Mesenchymal stem cell (in vitro differentiated cells and primary cell): ENCODE results near the gene EXOC4.

Experiments used
- DNase-seq: peaks from one replicate; pipeline ENCODE4 v3.0.0-alpha.2; 2013
- H2AFZ ChIP-seq: one replicate; pipeline ENCODE4 v1.6.1; 2013; ENCODE audit warnings: low read depth, mild to moderate bottlenecking, control low read depth, inconsistent platforms, low read length, moderate library complexity
- H2AK5ac ChIP-seq: 2 replicates; pipeline ENCODE4 v1.6.1; 2013; ENCODE audit warnings: low read length, moderate library complexity, mild to moderate bottlenecking, inconsistent platforms; ENCODE audit not compliant: severe bottlenecking
- H2BK120ac ChIP-seq: one replicate; pipeline ENCODE4 v1.6.1; 2013; ENCODE audit warnings: low read depth, mild to moderate bottlenecking, inconsistent platforms, low read length, moderate library complexity
- H2BK12ac ChIP-seq, 2 experiments: one replicate each; pipeline ENCODE4 v1.6.1; 2013; ENCODE audit warnings: inconsistent platforms in 2 of 2, low read length in 2 of 2, mild to moderate bottlenecking in 2 of 2, moderate library complexity in 2 of 2, control low read depth in 1 of 2
- H2BK15ac ChIP-seq: one replicate; pipeline ENCODE4 v1.6.1; 2013; ENCODE audit warnings: mild to moderate bottlenecking, low read depth, inconsistent platforms; ENCODE audit not compliant: poor library complexity, severe bottlenecking
- H2BK5ac ChIP-seq: 2 replicates; pipeline ENCODE4 v1.6.1; 2013; ENCODE audit warnings: low read depth, mild to moderate bottlenecking, low read length, control low read depth, inconsistent platforms; ENCODE audit not compliant: poor library complexity, severe bottlenecking
- H3K14ac ChIP-seq, 2 experiments: one replicate each; pipeline ENCODE4 v1.6.1; 2013; ENCODE audit warnings: inconsistent platforms in 2 of 2, low read length in 2 of 2, control low read depth in 1 of 2, mild to moderate bottlenecking in 1 of 2, moderate library complexity in 1 of 2
- H3K18ac ChIP-seq, 2 experiments: one replicate each; pipeline ENCODE4 v1.6.1; 2013; ENCODE audit warnings: inconsistent platforms in 2 of 2, low read length in 2 of 2, control low read depth in 1 of 2, low read depth in 1 of 2, mild to moderate bottlenecking in 1 of 2
- H3K23ac ChIP-seq, 2 experiments: one replicate each; pipeline ENCODE4 v1.6.1; 2013; ENCODE audit warnings: inconsistent platforms in 2 of 2, low read length in 2 of 2, mild to moderate bottlenecking in 2 of 2, moderate library complexity in 2 of 2, control low read depth in 1 of 2
- H3K27ac ChIP-seq: 2 replicates; pipeline ENCODE4 v1.5.1; 2013; ENCODE audit warnings: mild to moderate bottlenecking, moderate library complexity, low read length, control low read depth, inconsistent platforms; ENCODE audit not compliant: poor library complexity, severe bottlenecking
- H3K27me3 ChIP-seq, 2 experiments: 2 replicates each; pipeline versions ENCODE4 v1.6.1 to v1.7.0; 2013; ENCODE audit warnings: low read length in 2 of 2, mild to moderate bottlenecking in 2 of 2, moderate library complexity in 2 of 2, control low read depth in 1 of 2, inconsistent platforms in 1 of 2; ENCODE audit not compliant: control insufficient read depth in 1 of 2, insufficient read depth in 1 of 2
- H3K36me3 ChIP-seq, 2 experiments: 2 replicates each; pipeline versions ENCODE4 v1.6.1 to v1.7.0; 2013; ENCODE audit warnings: low read length in 2 of 2, control low read depth in 1 of 2, inconsistent platforms in 1 of 2, low read depth in 1 of 2, mild to moderate bottlenecking in 1 of 2; ENCODE audit not compliant: insufficient read depth in 2 of 2, control insufficient read depth in 1 of 2
- H3K4ac ChIP-seq, 2 experiments: one replicate each; pipeline ENCODE4 v1.6.1; 2013; ENCODE audit warnings: inconsistent platforms in 2 of 2, low read length in 2 of 2, mild to moderate bottlenecking in 2 of 2, moderate library complexity in 2 of 2, control low read depth in 1 of 2, low read depth in 1 of 2
- H3K4me1 ChIP-seq: 2 replicates; pipeline ENCODE4 v1.6.1; 2013; ENCODE audit warnings: low read depth, low read length, control low read depth; ENCODE audit not compliant: control insufficient read depth, insufficient read depth
- H3K4me2 ChIP-seq: 2 replicates; pipeline ENCODE4 v1.6.1; 2013; ENCODE audit warnings: low read length, mild to moderate bottlenecking, inconsistent platforms; ENCODE audit not compliant: poor library complexity, severe bottlenecking
- H3K4me3 ChIP-seq, 2 experiments: 2 replicates each; pipeline versions ENCODE4 v1.5.1 to v1.7.0; 2013; ENCODE audit warnings: low read length in 2 of 2, mild to moderate bottlenecking in 2 of 2, control low read depth in 1 of 2, low read depth in 1 of 2; ENCODE audit not compliant: insufficient read depth in 1 of 2
- H3K79me1 ChIP-seq: replicated peaks from 2 replicates; pipeline ENCODE4 v1.6.1; 2013; ENCODE audit warnings: mild to moderate bottlenecking, control low read depth, low read length, inconsistent platforms; ENCODE audit not compliant: poor library complexity, severe bottlenecking
- H3K9ac ChIP-seq: 2 replicates; pipeline ENCODE4 v1.7.0; 2013; ENCODE audit warnings: mild to moderate bottlenecking, low read length, moderate library complexity
- H3K9me3 ChIP-seq: 2 replicates; pipeline ENCODE4 v1.7.0; 2013; ENCODE audit warnings: mild to moderate bottlenecking, low read length; ENCODE audit not compliant: control insufficient read depth
- H4K8ac ChIP-seq: one replicate; pipeline ENCODE4 v1.6.1; 2013; ENCODE audit warnings: inconsistent platforms, mild to moderate bottlenecking, low read length, moderate library complexity
- H4K91ac ChIP-seq: one replicate; pipeline ENCODE4 v1.6.1; 2013; ENCODE audit warnings: mild to moderate bottlenecking, low read length, inconsistent platforms
- WGBS: methylation state at CpG from one replicate; pipeline ENCODE4 v1.1.7; 2013; ENCODE audit warnings: mixed read lengths; 5-methylcytosine and 5-hydroxymethylcytosine counted together

The EXOC4 gene

DNA sequence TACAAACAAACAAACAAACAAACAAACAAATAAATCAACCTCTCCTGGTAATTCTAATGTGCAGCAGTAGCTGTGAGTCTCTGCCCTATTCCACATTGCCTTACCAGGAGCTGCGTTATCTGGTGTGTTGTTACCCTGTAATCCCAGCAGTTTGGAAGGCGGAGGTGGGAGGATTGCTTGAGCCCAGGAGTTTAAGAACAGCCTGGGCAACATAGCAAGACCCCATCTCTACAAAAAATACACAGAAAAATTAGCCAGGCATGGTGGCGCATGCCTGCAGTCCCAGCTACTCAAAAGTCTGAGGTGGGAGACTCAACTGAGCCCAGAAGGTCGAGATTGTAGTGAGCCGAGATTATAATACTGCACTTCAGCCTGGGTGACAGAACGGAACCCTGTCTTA, 192.7 kb downstream of the EXOC4 start:
- Histone ChIP-seq H3K4ac (no peak overlapping the region), H2BK12ac (no peak overlapping the region)

DNA sequence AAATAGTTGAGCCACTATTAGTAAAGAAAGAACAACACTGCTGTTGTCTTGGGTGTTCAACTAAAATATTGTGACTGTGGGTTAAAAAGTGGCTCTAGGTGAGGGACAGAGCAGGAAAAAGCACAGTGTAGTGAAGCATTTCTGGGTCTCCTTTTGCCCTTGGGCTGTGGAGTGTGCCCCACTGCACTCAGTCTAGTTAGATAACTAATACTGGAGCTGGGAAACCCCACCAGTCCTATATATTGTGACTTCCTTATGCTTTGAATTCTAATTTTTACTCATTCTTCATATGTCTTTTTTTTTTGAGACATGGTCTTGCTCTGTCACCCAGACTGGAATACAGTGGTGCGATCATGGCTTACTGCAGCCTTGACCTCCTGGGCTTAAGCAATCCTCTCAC, 195.1 kb downstream of the EXOC4 start:
- no peaks in the 10 kb centered on the region for H3K27me3 ChIP-seq
- no peak overlapping the region for H3K4me2 ChIP-seq
- no peak overlapping the region for H4K91ac ChIP-seq
- H3K9me3 ChIP-seq: no peaks in the 10 kb centered on the region
- no peak overlapping the region for H3K14ac ChIP-seq
- H2AFZ ChIP-seq: no peak overlapping the region
- 100% methylated on average over 1 of the region's 1 CpG for WGBS
- H2BK15ac ChIP-seq: no peak overlapping the region
- no peak overlapping the region for H3K23ac ChIP-seq
- no peak overlapping the region for H3K18ac ChIP-seq
- no peak overlapping the region for H3K9ac ChIP-seq
- H3K4me1 ChIP-seq: no peaks in the 10 kb centered on the region
- no peak overlapping the region for H3K27ac ChIP-seq
- no peak overlapping the region for H3K4me3 ChIP-seq
- H3K4ac ChIP-seq: no peak overlapping the region
- no peak for DNase-seq
- H4K8ac ChIP-seq: no peak overlapping the region
- H2BK120ac ChIP-seq: no peak overlapping the region
- H2BK5ac ChIP-seq: no peak overlapping the region
- peaks cover 32% of the 10 kb centered on the region for H3K79me1 ChIP-seq
- no peak overlapping the region for H2BK12ac ChIP-seq
- no peak overlapping the region for H2AK5ac ChIP-seq
- H3K36me3 ChIP-seq: no peaks in the 10 kb centered on the region

More for the DNA sequence above, 192.7 kb downstream of the EXOC4 start:
- 96% methylated on average over 5 of the region's 6 CpGs for WGBS
- peaks cover 40% of the 10 kb centered on the region for H3K79me1 ChIP-seq
- no peak overlapping the region for H2BK120ac ChIP-seq
- H3K14ac ChIP-seq: no peak overlapping the region
- no peak overlapping the region for H2AFZ ChIP-seq
- H3K4me2 ChIP-seq: no peak overlapping the region
- no peak overlapping the region for H3K4me3 ChIP-seq
- H3K9me3 ChIP-seq: no peaks in the 10 kb centered on the region
- no peak overlapping the region for H2BK5ac ChIP-seq
- no peak overlapping the region for H4K8ac ChIP-seq
- H3K4me1 ChIP-seq: no peaks in the 10 kb centered on the region
- no peaks in the 10 kb centered on the region for H3K27me3 ChIP-seq
- H3K36me3 ChIP-seq: no peaks in the 10 kb centered on the region
- no peak overlapping the region for H2BK15ac ChIP-seq
- H3K23ac ChIP-seq: no peak overlapping the region
- no peak for DNase-seq
- H3K9ac ChIP-seq: no peak overlapping the region
- H2AK5ac ChIP-seq: no peak overlapping the region
- no peak overlapping the region for H3K18ac ChIP-seq
- no peak overlapping the region for H4K91ac ChIP-seq
- H3K27ac ChIP-seq: no peak overlapping the region

DNA sequence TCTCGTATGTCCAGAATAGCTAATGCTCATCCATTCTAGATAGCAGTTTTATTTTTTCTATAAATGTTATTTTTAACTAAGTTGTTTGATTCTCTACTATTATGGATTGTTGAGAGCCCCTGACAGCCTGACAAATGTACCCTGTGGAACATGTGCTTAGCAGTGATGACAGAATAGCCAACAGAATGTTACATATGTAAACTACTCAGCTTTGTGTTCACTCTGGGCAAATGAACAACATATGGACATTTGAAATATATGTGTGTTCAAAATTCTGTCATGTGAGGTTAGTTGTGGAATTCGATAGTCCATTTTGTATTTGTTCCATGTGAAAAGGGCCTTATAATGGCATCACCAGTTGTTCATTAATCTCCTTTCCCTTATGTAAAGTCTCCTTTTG, 199.7 kb downstream of the EXOC4 start:
- DNase-seq: no peak
- no peak overlapping the region for H2AFZ ChIP-seq
- H3K9ac ChIP-seq: no peak overlapping the region
- no peak overlapping the region for H3K18ac ChIP-seq
- H3K14ac ChIP-seq: no peak overlapping the region
- H3K79me1 ChIP-seq: peaks cover 20% of the 10 kb centered on the region
- H2BK5ac ChIP-seq: no peak overlapping the region
- H3K27me3 ChIP-seq: no peaks in the 10 kb centered on the region
- H2AK5ac ChIP-seq: no peak overlapping the region
- no peak overlapping the region for H3K4me3 ChIP-seq
- no peak overlapping the region for H2BK15ac ChIP-seq
- no peak overlapping the region for H3K27ac ChIP-seq
- no peak overlapping the region for H3K4me2 ChIP-seq
- H4K8ac ChIP-seq: no peak overlapping the region
- no peak overlapping the region for H3K23ac ChIP-seq
- no peaks in the 10 kb centered on the region for H3K36me3 ChIP-seq
- no peak overlapping the region for H2BK120ac ChIP-seq
- H3K9me3 ChIP-seq: no peaks in the 10 kb centered on the region
- H4K91ac ChIP-seq: no peak overlapping the region
- no CpG with 5 or more reads among the region's 2 CpGs for WGBS
- H2BK12ac ChIP-seq: no peak overlapping the region
- no peaks in the 10 kb centered on the region for H3K4me1 ChIP-seq
- no peak overlapping the region for H3K4ac ChIP-seq

DNA sequence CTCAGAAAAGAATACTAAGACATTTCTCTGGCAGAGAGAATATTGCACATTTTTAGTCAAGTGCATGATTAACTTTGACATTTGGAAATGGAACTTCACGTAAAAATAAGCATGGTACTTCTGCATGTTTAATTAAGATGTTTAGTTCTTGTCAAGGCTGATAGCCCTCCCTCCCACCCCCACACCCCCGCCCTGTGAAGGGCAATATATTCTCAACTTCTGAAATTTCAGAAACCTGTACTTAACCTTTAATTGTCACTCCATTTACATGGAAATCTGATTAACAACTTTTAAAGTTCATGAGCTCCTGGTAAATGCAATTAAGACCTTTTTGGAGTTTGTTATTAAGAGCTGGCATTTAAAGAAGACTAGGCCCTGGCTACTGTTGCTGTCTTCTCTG, 205.8 kb downstream of the EXOC4 start:
- Histone ChIP-seq H2AK5ac (no peak overlapping the region), H3K27me3 (no peaks in the 10 kb centered on the region), H3K9me3 (no peaks in the 10 kb centered on the region), H2BK5ac (no peak overlapping the region), H3K4ac (no peak overlapping the region), H2BK120ac (no peak overlapping the region), H3K4me2 (no peak overlapping the region), H4K91ac (no peak overlapping the region), H2BK15ac (no peak overlapping the region), H3K36me3 (no peaks in the 10 kb centered on the region), H3K9ac (no peak overlapping the region), H2AFZ (no peak overlapping the region), H2BK12ac (no peak overlapping the region), H3K14ac (no peak overlapping the region), H4K8ac (no peak overlapping the region), H3K79me1 (peaks cover 23% of the 10 kb centered on the region), H3K23ac (no peak overlapping the region), H3K27ac (no peak overlapping the region), H3K4me1 (no peaks in the 10 kb centered on the region), H3K4me3 (no peak overlapping the region), H3K18ac (no peak overlapping the region)
- DNase-seq: no peak
- WGBS: no CpG with 5 or more reads among the region's 2 CpGs
